Kidney (tissue), 22 donors: ENCODE measurements around the gene UCHL3. TPM values are rescaled to one million over a fixed set of nuclear protein-coding genes. Genes with fewer than 3 reads are reported as not detected.

Experiments used
- DNase-seq, 5 donors: peaks; one replicate each; pipeline ENCODE4 v3.0.0-alpha.2; 2013 to 2020
- FAIRE-seq: peaks from 2 replicates; lab custom pipeline; 2012; peaks lifted over from hg19 to GRCh38; lab: Jason Lieb, UNC
- H3K27ac ChIP-seq, 2 donors: one replicate each; pipeline ENCODE4 v1.7.0; 2013; ENCODE audit warnings: low read depth in 2 of 2, low read length in 2 of 2, inconsistent platforms in 1 of 2
- H3K27me3 ChIP-seq: one replicate; pipeline ENCODE4 v1.7.1; 2013; ENCODE audit warnings: low read length, inconsistent platforms; ENCODE audit not compliant: control insufficient read depth, insufficient read depth
- H3K36me3 ChIP-seq, 3 donors: one replicate each; pipeline versions ENCODE4 v1.7.0 to v1.7.1; 2013; ENCODE audit warnings: low read length in 3 of 3, control low read depth in 1 of 3, inconsistent platforms in 1 of 3; ENCODE audit not compliant: insufficient read depth in 3 of 3, control insufficient read depth in 2 of 3
- H3K4me1 ChIP-seq, 3 donors: one replicate each; pipeline versions ENCODE4 v1.7.0 to v1.7.1; 2013; ENCODE audit warnings: low read length in 3 of 3, inconsistent platforms in 1 of 3, low read depth in 1 of 3; ENCODE audit not compliant: control insufficient read depth in 2 of 3, insufficient read depth in 2 of 3
- H3K4me3 ChIP-seq, 3 donors: one replicate each; pipeline versions ENCODE4 v1.7.0 to v1.8.1; 2013; ENCODE audit warnings: low read length in 3 of 3, control low read depth in 1 of 3, inconsistent platforms in 1 of 3
- H3K9ac ChIP-seq, 3 donors: one replicate each; pipeline versions ENCODE4 v1.7.0 to v1.7.1; 2013; ENCODE audit warnings: low read length in 3 of 3, control low read depth in 1 of 3, inconsistent platforms in 1 of 3
- H3K9me3 ChIP-seq, 3 donors: one replicate each; pipeline versions ENCODE4 v1.7.0 to v1.7.1; 2013; ENCODE audit warnings: low read length in 3 of 3, control low read depth in 1 of 3, inconsistent platforms in 1 of 3; ENCODE audit not compliant: control insufficient read depth in 2 of 3, insufficient read depth in 1 of 3
- intact Hi-C: fragments of 100-400 bp; cut with DNase I; formaldehyde crosslinking; loops from one replicate; pipeline ENCODE4 v1.11.1; 2022
- long read RNA-seq, 10 donors: library from polyadenylated mRNA in 1 of 10; unstranded in 1 of 10; transcript quantifications; one replicate each; pipeline ENCODE4 v2.0.0 and lab custom pipeline, GENCODE V29; 2021 to 2026
- polyA plus RNA-seq: library from polyadenylated mRNA; stranded (reverse); fragments of 350-450 nt; fragmentation: Illumina TruSeq; extraction: RNeasy Lipid Tissue Mini Kit (QIAGEN cat#74804); gene quantifications from one replicate; pipeline ENCODE4 v1.2.3, GENCODE V29; 2014; ENCODE audit warnings: low read depth, low replicate concordance; ENCODE audit not compliant: insufficient read depth
- total RNA-seq: library from RNA; stranded (reverse); fragmentation: NEBNext Ultra II Directional; extraction: Animal tissue kit (Norgen Biotek cat#: 25700); gene quantifications from one replicate; pipeline ENCODE4 v1.2.1, GENCODE V29; 2021
- TF ChIP-seq, protein P1 (sequence below): IDR thresholded peaks from 3 replicates; pipeline ENCODE4 v1.5.1; 2012; ENCODE audit warnings: mild to moderate bottlenecking, moderate library complexity, borderline replicate concordance; ENCODE audit not compliant: insufficient read depth; ENCODE audit errors: extremely low read depth
- donor health status: control.
- donor health status: control.
- donor health status: control.
- donor health status: control.
- donor health status: control.
- donor health status: DM: yes; HTN: yes; CAD: no.
- donor health status: Normal renal cell carcinoma (clear cell type).

Gene UCHL3
- total RNA-seq = 26.0 TPM
- 65.0 TPM for polyA plus RNA-seq
- long read RNA-seq, donor 1, partial matches to known transcripts = 0 of 6 reads
- long read RNA-seq, donor 1, other reads (novel, unspliced or antisense) = 6 of 6 reads
- long read RNA-seq, donor 2, partial matches to known transcripts = 0 of 18 reads
- long read RNA-seq, donor 2, other reads (novel, unspliced or antisense) = 16 of 18 reads
- long read RNA-seq, donor 3, partial matches to known transcripts = 0 of 15 reads
- long read RNA-seq, donor 3, other reads (novel, unspliced or antisense) = 12 of 15 reads
- long read RNA-seq, donor 4, partial matches to known transcripts = 7 of 14 reads
- long read RNA-seq, donor 4, other reads (novel, unspliced or antisense) = 5 of 14 reads
- long read RNA-seq, donor 5 = 0 reads
- long read RNA-seq, donor 6, partial matches to known transcripts = 10 of 28 reads
- long read RNA-seq, donor 6, other reads (novel, unspliced or antisense) = 18 of 28 reads
- long read RNA-seq, donor 7, partial matches to known transcripts = 1 of 2 reads
- long read RNA-seq, donor 7, other reads (novel, unspliced or antisense) = 1 of 2 reads
- long read RNA-seq, donor 8, partial matches to known transcripts = 0 of 17 reads
- long read RNA-seq, donor 8, other reads (novel, unspliced or antisense) = 15 of 17 reads
- long read RNA-seq, donor 9 = 0 reads
- long read RNA-seq, donor 10, partial matches to known transcripts = 0 of 4 reads
- long read RNA-seq, donor 10, other reads (novel, unspliced or antisense) = 0 of 4 reads

GRCh38 chr13:75549262-75550158 is at the start of gene UCHL3:
Gene UCHL3, plus strand, starts transcription at chr13:75549791. Its CDS starts 30 bp downstream, at chr13:75549821.
- intact Hi-C loops = no loop called here
- FAIRE-seq (no peak), DNase-seq (peak; percentile 97 to 98 (median 98))
- H3K4me1 ChIP-seq = peaks cover 0 to 5% (median 2%) of the 10 kb centered on the region in 3 donors
- H3K27ac ChIP-seq = peak within 1 kb of the TSS; percentile 81 to 88
- TF ChIP-seq, protein P1, sequence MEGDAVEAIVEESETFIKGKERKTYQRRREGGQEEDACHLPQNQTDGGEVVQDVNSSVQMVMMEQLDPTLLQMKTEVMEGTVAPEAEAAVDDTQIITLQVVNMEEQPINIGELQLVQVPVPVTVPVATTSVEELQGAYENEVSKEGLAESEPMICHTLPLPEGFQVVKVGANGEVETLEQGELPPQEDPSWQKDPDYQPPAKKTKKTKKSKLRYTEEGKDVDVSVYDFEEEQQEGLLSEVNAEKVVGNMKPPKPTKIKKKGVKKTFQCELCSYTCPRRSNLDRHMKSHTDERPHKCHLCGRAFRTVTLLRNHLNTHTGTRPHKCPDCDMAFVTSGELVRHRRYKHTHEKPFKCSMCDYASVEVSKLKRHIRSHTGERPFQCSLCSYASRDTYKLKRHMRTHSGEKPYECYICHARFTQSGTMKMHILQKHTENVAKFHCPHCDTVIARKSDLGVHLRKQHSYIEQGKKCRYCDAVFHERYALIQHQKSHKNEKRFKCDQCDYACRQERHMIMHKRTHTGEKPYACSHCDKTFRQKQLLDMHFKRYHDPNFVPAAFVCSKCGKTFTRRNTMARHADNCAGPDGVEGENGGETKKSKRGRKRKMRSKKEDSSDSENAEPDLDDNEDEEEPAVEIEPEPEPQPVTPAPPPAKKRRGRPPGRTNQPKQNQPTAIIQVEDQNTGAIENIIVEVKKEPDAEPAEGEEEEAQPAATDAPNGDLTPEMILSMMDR = peak; percentile 87
- no peaks in the 10 kb centered on the region for H3K9me3 ChIP-seq
- H3K27me3 ChIP-seq = no peaks in the 10 kb centered on the region
- peaks cover 0 to 3% (median 0%) of the 10 kb centered on the region in 3 donors for H3K36me3 ChIP-seq
- H3K4me3 ChIP-seq = peak within 1 kb of the TSS; percentile 81 to 94 (median 90)
- H3K9ac ChIP-seq = peak within 1 kb of the TSS; percentile 18 to 81 (median 79)

DNA sequence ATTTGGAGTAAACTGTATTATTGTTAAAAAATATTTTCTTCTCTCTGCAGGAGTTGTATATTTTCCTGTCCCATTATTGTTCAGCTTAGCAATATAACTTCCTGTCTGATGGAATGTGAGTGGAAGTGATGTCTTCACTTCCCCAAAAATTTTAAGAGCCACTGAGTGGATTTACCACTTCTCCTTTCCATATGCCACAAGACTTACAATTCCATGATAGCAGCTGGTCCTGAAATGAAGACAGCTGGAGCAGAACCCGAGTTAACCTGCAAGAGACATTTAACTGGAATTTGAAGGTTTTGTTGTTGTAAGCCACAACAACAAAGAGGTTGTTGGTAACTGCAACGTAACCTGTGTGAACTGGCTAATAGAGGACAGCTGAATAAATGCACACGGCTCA is 44.3 kb upstream of the UCHL3 start:
- TF ChIP-seq, protein P1 = no peak
- FAIRE-seq (no peak), DNase-seq (no peak)
- Histone ChIP-seq H3K9ac (no peak overlapping the region), H3K36me3 (no peaks in the 10 kb centered on the region), H3K27ac (no peak overlapping the region), H3K9me3 (no peaks in the 10 kb centered on the region), H3K27me3 (no peaks in the 10 kb centered on the region), H3K4me1 (no peaks in the 10 kb centered on the region), H3K4me3 (no peak overlapping the region)
- intact Hi-C loops = no loop called here

DNA sequence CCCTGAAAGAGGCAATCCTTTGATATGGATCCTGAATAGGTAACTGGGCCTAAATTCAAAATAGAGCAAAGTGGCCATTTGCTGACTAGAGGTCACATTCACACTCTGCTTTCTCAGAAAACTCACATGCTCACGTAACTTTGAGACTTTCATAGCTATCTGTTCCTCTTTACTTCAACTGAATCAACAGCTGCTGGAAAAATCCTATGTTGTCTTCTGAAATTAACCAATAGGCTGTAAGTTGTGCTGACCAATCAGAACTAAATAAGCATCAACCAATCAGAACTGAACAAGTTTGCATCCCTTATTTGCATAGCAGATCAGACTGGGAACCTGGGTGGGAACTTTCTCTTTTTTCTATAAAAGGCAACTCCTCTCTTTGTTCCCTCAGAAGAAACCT is 43.6 kb upstream of the UCHL3 start:
- DNase-seq = no peak
- TF ChIP-seq, protein P1 = no peak
- Histone ChIP-seq H3K4me1 (no peaks in the 10 kb centered on the region), H3K9ac (no peak overlapping the region), H3K4me3 (no peak overlapping the region), H3K36me3 (no peaks in the 10 kb centered on the region), H3K9me3 (no peaks in the 10 kb centered on the region), H3K27me3 (no peaks in the 10 kb centered on the region), H3K27ac (no peak overlapping the region)
- intact Hi-C loops = no loop called here
- FAIRE-seq = no peak
